ENCODE results near the gene AUH.

AUH gene

DNA sequence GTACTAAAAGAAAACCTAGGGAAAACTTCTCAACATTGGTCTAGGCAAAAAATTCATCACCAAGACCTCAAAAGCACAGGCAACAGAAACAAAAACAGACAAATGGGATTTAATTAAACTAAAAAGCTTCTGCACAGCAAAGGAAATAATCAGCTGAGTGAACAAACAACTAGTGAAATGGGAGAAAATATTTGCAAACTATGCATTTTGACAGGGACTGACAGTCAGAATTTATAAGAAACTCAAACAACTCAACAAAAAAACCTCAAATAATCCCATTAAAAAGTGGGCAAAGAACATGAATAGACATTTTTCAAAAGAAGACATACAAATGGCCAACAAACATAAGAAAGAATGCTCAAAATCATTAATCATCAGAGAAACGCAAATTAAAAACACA is 189.4 kb downstream of the AUH start:
- no peak overlapping the region for H3K9ac ChIP-seq
- no peak overlapping the region for H2AFZ ChIP-seq (ENCODE audit: low read depth)
- H3K27me3 ChIP-seq (ENCODE audit: insufficient read depth, low read depth): no peaks in the 10 kb centered on the region
- TF ChIP-seq, protein P1, sequence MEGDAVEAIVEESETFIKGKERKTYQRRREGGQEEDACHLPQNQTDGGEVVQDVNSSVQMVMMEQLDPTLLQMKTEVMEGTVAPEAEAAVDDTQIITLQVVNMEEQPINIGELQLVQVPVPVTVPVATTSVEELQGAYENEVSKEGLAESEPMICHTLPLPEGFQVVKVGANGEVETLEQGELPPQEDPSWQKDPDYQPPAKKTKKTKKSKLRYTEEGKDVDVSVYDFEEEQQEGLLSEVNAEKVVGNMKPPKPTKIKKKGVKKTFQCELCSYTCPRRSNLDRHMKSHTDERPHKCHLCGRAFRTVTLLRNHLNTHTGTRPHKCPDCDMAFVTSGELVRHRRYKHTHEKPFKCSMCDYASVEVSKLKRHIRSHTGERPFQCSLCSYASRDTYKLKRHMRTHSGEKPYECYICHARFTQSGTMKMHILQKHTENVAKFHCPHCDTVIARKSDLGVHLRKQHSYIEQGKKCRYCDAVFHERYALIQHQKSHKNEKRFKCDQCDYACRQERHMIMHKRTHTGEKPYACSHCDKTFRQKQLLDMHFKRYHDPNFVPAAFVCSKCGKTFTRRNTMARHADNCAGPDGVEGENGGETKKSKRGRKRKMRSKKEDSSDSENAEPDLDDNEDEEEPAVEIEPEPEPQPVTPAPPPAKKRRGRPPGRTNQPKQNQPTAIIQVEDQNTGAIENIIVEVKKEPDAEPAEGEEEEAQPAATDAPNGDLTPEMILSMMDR (conservative IDR thresholded peaks at IDR 0.05; ENCODE audit: low read depth, low read length): no peak
- H3K4me2 ChIP-seq: no peak overlapping the region
- peaks cover 2% of the 10 kb centered on the region for H3K4me1 ChIP-seq (ENCODE audit: low read depth, poor library complexity, severe bottlenecking)
- H3K27ac ChIP-seq: no peak overlapping the region
- no peaks in the 10 kb centered on the region for H3K79me2 ChIP-seq (ENCODE audit: insufficient read depth, low read depth)
- H4K20me1 ChIP-seq (ENCODE audit: insufficient read depth): no peaks in the 10 kb centered on the region
- H3K4me3 ChIP-seq (IDR thresholded peaks at IDR 0.05; ENCODE audit: insufficient read depth, low read depth, low read length): no peak overlapping the region
- H3K36me3 ChIP-seq (ENCODE audit: insufficient read depth): no peaks in the 10 kb centered on the region

DNA sequence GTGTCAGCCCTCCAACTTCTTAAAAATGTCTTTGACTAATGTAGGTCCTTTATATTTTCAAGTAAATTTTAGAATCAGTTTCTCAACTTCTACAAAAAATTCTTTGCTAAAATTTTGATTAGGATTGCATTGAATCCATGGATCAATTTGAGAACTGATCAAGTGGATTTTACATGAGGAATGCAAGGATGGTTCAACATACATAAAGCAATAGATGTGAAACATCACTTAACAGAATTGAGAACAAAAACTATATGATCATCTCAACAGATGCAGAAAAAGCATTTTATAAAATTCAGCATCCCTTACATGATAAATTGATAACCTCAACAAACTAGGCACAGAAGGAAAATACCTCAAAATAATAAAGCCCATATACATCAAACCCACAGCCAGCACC is 190.8 kb downstream of the AUH start:
- no peak overlapping the region for H3K9ac ChIP-seq
- H3K4me3 ChIP-seq (IDR thresholded peaks at IDR 0.05; ENCODE audit: insufficient read depth, low read depth, low read length): no peak overlapping the region
- H2AFZ ChIP-seq (ENCODE audit: low read depth): no peak overlapping the region
- TF ChIP-seq, protein P1 (conservative IDR thresholded peaks at IDR 0.05; ENCODE audit: low read depth, low read length): no peak
- no peak overlapping the region for H3K27ac ChIP-seq
- H3K4me2 ChIP-seq: no peak overlapping the region
- H3K4me1 ChIP-seq (ENCODE audit: low read depth, poor library complexity, severe bottlenecking): peaks cover 16% of the 10 kb centered on the region
- no peaks in the 10 kb centered on the region for H3K79me2 ChIP-seq (ENCODE audit: insufficient read depth, low read depth)
- no peaks in the 10 kb centered on the region for H3K36me3 ChIP-seq (ENCODE audit: insufficient read depth)
- no peaks in the 10 kb centered on the region for H3K27me3 ChIP-seq (ENCODE audit: insufficient read depth, low read depth)
- H4K20me1 ChIP-seq (ENCODE audit: insufficient read depth): no peaks in the 10 kb centered on the region

DNA sequence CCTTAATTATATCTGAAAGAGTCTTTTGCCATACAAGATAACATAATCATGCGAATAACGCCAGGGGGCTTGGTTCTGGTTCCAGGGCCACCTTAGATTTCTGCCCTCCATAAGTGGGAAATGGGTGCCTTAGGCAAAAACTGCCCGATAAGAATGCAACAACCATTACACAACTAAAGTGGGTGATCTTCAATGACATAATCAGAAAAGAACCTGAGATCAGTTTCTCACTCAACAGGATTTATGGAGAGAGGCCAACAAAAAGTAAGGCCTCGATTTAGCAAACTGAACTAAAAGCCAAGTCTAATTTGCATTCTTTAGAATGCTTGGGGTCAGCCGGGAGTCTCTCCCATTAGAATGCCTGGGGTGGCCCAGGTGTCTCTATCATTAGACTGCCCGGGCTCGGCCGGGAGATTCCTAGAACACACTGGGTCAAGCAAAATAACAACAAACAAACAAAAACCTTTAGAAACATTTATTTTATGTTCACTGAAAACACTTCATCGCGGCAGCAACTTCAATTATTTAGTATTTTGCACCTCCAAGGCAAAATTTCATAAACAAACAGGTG is 194.8 kb downstream of the AUH start:
- Histone ChIP-seq H3K9ac (no peak overlapping the region), H2AFZ (ENCODE audit: low read depth) (no peak overlapping the region), H3K27ac (peak overlapping the region; percentile 96; the same call in 1 of the 2 replicates), H3K4me2 (peak overlapping the region; percentile 22; the same call in 1 of the 2 replicates), H3K36me3 (ENCODE audit: insufficient read depth) (no peaks in the 10 kb centered on the region), H3K4me1 (ENCODE audit: low read depth, poor library complexity, severe bottlenecking) (peaks cover 49% of the 10 kb centered on the region), H4K20me1 (ENCODE audit: insufficient read depth) (no peaks in the 10 kb centered on the region), H3K79me2 (ENCODE audit: insufficient read depth, low read depth) (peaks cover 12% of the 10 kb centered on the region), H3K27me3 (ENCODE audit: insufficient read depth, low read depth) (no peaks in the 10 kb centered on the region), H3K4me3 (IDR thresholded peaks at IDR 0.05; ENCODE audit: insufficient read depth, low read depth, low read length) (no peak overlapping the region)
- TF ChIP-seq, protein P1 (conservative IDR thresholded peaks at IDR 0.05; ENCODE audit: low read depth, low read length): no peak

DNA sequence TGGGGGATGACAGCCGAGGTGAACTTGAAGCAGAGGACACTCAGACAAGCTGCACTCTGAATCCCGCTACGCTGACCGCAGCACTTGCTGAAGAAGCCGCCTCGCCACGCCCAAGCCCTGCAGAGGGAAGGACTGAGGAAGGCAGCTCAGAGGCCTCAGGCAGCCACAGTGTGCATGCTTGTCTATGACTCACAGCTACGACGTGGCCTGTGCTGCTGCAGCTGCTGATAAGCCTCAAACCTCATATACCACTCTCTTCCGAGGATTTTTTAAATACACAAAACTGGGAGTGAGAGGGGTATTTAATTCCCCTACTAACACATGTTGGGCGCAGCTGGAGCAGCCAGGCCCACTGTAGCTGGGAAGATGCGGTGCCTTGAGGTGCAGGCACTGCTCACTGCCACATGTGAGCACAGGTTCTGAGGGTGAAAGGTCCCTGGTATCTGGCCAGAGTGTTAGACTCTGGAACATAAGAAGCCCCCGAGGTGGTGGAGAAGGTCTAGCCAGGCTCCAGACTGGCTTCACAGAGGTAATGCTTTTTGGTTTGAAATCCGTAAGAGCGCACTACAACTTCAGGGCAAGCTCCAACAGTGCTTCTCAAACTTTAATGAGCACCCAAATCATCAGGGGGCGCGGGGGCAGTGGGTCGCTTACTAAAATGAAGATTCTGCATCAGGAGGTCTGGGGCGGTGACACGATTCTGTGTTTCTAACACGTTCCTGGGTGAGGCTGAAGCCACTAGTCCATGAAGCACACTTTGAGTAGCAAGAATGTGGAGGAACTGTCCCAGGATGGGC is 196.8 kb downstream of the AUH start:
- H3K27ac ChIP-seq: peak overlapping the region; percentile 96
- H3K4me2 ChIP-seq: peak overlapping the region; percentile 98
- no peak overlapping the region for H3K4me3 ChIP-seq (IDR thresholded peaks at IDR 0.05; ENCODE audit: insufficient read depth, low read depth, low read length)
- TF ChIP-seq, protein P1 (conservative IDR thresholded peaks at IDR 0.05; ENCODE audit: low read depth, low read length): no peak
- H4K20me1 ChIP-seq (ENCODE audit: insufficient read depth): no peaks in the 10 kb centered on the region
- H3K27me3 ChIP-seq (ENCODE audit: insufficient read depth, low read depth): no peaks in the 10 kb centered on the region
- peaks cover 31% of the 10 kb centered on the region for H3K79me2 ChIP-seq (ENCODE audit: insufficient read depth, low read depth)
- peak overlapping the region; percentile 94 for H3K9ac ChIP-seq
- 0 out of 2 replicates have a peak overlapping the region, but pooled peaks have one; percentile 20 for H2AFZ ChIP-seq (ENCODE audit: low read depth)
- peaks cover 67% of the 10 kb centered on the region for H3K4me1 ChIP-seq (ENCODE audit: low read depth, poor library complexity, severe bottlenecking)
- H3K36me3 ChIP-seq (ENCODE audit: insufficient read depth): no peaks in the 10 kb centered on the region
